Measurements from ENCODE around the gene ZFP36L1.

DNA sequence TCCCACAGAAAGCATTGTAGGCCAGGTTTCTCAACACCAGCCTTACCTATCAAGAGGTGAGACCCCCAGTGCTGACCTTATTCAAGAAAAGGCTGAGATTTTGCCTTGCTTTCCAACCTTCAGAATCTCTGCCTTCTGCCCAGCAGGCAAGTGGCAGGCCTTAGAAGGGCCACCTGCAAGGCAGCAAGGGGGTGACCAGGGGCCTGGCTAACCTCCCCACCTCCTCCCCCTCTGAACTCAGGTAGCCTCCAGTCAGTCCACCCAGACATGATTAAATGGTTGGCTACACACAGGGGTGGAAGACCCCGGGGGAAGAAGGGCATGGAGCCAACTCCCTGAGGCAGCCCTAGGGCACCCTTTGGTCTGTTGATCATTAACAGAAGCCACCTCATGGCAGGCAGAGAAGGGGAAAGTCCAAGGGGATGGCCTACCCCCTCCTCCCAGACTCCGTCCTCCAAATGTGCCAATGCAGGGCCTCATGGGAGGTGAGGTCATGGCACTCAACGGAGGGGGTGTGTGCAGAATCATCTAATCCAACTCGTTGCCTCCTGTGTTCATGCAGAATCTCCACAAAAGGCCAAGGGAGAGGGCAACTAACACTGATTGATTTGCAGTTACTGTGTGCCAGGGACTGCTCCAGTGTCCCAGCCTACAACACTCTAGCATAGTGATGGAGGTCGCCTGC lies 8.5 kb downstream of the ZFP36L1 start:
- TF ChIP-seq, protein P1, sequence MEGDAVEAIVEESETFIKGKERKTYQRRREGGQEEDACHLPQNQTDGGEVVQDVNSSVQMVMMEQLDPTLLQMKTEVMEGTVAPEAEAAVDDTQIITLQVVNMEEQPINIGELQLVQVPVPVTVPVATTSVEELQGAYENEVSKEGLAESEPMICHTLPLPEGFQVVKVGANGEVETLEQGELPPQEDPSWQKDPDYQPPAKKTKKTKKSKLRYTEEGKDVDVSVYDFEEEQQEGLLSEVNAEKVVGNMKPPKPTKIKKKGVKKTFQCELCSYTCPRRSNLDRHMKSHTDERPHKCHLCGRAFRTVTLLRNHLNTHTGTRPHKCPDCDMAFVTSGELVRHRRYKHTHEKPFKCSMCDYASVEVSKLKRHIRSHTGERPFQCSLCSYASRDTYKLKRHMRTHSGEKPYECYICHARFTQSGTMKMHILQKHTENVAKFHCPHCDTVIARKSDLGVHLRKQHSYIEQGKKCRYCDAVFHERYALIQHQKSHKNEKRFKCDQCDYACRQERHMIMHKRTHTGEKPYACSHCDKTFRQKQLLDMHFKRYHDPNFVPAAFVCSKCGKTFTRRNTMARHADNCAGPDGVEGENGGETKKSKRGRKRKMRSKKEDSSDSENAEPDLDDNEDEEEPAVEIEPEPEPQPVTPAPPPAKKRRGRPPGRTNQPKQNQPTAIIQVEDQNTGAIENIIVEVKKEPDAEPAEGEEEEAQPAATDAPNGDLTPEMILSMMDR (conservative IDR thresholded peaks at IDR 0.05; ENCODE audit: low read length), result no peak
- TF ChIP-seq EZH2phosphoT487 (IDR thresholded peaks at IDR 0.05; ENCODE audit: borderline replicate concordance), result no peak

All from Loucy (cell line).